ENCODE results near the gene SEMA3B.
"Not testable (repeated sequence)": the region's sequence is repeated elsewhere in the genome, so short reads cannot be mapped to it uniquely, and the experiment has no call there.

Gene SEMA3B

GRCh38 chr3:50258979-50259378 lies 10.0 kb upstream of the SEMA3B start:
- no peak for FAIRE-seq
- DNase-seq (ENCODE audit: low spot score) = no peak

GRCh38 chr3:50259432-50260026 lies 9.4 kb upstream of the SEMA3B start:
- DNase-seq (ENCODE audit: low spot score) (no peak), FAIRE-seq (no peak)

GRCh38 chr3:50260027-50260941 lies 8.7 kb upstream of the SEMA3B start:
- FAIRE-seq = peak; percentile 98
- DNase-seq (ENCODE audit: low spot score) = peak; percentile 95

- DNase-seq (ENCODE audit: low spot score) (no peak), FAIRE-seq (no peak)
These were observed 8.0 kb upstream of the SEMA3B start for GRCh38 chr3:50260942-50261441.

GRCh38 chr3:50261505-50261904 lies 7.4 kb upstream of the SEMA3B start:
- FAIRE-seq = no peak

GRCh38 chr3:50262200-50262599 lies 6.7 kb upstream of the SEMA3B start:
- DNase-seq (ENCODE audit: low spot score); FAIRE-seq: not testable (repeated sequence)

More at GRCh38 chr3:50261505-50261904, 7.4 kb upstream of the SEMA3B start:
- DNase-seq (ENCODE audit: low spot score) = no peak

DNA sequence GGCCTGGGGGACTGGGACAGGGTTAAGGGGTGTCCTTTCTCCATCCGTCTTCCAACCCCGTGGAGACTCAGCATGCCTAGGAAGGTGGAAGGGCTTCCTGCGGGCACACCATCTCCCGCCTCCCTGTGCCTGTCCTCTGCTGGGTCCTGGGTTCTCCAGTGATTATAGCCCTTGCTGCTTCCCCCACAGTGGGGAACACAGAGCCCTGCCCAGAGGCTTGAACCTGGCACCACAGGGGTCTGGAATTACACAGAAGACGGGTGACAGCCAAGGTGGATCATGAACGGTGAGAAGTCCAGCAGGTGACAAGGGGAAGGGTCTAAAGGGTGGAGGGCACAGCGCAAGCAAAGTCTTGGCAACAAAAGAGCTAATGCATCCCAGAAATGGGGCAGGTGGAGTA lies 6.2 kb upstream of the SEMA3B start:
- no peak for FAIRE-seq

DNA sequence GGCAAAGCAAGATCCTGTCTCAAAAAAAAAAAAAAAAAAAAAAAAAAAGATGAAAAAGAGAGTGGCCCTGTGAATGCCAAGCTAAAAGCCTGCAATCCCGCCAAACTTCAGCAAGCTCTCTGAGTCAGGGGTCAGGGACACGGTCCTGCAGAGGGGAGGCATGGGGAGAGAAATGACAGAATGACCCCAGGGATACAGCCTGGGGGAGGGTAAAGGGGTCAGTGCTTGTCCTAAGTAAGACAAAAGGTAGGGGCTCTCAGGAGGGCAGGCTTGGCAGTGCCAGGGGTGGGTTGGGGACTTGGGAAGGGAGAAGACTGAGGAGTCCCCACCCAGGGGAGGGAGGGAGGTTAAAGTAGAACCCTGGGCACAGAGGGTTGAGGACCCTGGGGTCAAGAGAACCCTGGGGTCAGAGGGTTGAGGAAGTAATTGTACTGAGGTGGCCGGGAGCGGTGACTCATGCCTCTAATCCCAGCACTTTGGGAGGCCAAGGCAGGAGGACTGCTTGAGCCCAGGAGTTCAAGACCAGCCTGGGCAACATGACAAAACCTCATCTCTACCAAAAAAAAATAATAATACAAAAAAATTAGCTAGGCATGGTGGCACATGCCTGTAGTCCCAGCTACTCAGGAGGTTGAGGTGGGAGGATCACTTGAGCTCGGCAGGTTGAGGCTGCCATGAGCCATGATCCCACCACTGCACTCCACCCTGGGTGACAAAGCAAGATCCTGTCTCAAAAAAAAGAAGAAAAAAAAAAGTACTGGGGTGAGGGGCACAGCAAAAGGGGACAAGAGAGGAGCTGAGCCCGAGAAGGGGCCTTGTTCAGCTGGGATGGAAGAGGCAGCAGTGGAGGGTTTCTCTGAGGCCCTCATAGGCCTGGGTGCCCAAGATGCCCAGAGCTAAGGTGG lies 5.2 kb upstream of the SEMA3B start:
- FAIRE-seq (no peak), DNase-seq (ENCODE audit: low spot score) (no peak)

More for the DNA sequence above, 6.2 kb upstream of the SEMA3B start:
- DNase-seq (ENCODE audit: low spot score) = no peak

GRCh38 chr3:50264383-50264963 lies 4.5 kb upstream of the SEMA3B start:
- DNase-seq (ENCODE audit: low spot score) (peak; percentile 96), FAIRE-seq (peak; percentile 67)

GRCh38 chr3:50264964-50265485 lies 3.9 kb upstream of the SEMA3B start:
- peak; percentile 83 for FAIRE-seq
- DNase-seq (ENCODE audit: low spot score) = no peak

DNA sequence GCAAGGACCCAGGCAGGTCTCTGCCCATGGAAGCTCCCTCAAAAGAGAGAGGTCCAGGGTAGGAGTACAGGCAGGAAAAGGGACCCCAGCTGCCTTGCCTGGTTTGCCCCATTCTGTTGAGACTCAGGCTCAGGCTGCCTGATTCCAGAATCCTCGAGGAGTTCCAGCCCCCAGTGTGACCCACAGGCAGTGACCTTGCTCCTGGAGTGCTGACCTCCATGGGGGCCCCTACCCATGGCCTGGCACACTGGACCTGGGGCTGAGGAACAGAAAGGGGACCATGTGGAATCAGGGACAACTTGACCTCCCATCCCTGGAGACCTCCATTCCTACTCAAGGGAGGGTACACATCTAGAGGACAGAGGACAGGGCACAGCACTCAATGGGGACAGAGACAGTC lies 3.4 kb upstream of the SEMA3B start:
- no peak for FAIRE-seq
- DNase-seq (ENCODE audit: low spot score) = no peak

DNA sequence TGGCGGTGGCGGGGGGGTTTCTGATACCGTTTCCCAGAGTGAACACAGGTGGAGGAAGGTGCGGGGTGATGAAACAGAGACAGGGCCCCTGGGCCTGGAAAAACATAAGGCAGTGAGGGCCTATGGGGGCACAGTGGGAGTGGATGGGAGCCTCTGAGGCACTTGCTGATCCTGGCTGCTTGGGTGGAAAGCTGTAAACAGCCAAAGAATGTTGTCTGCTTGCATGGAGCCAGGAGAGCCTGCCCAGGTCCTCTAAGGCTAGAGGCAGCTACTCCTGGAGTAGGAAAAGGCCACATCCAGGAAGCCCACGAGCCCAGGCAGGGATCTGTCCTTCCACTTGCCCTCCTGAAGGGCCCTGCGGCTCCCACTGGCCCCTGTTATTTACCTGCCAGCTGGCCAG lies 2.9 kb upstream of the SEMA3B start:
- no peak for DNase-seq (ENCODE audit: low spot score)
- no peak for FAIRE-seq

GRCh38 chr3:50266836-50267235 lies 2.1 kb upstream of the SEMA3B start:
- FAIRE-seq = no peak

GRCh38 chr3:50267280-50267913 lies 1.6 kb upstream of the SEMA3B start:
- FAIRE-seq (peak; percentile 84), DNase-seq (ENCODE audit: low spot score) (peak; percentile 66)

More at GRCh38 chr3:50266836-50267235, 2.1 kb upstream of the SEMA3B start:
- no peak for DNase-seq (ENCODE audit: low spot score)

- DNase-seq (ENCODE audit: low spot score) = no peak
- FAIRE-seq = peak; percentile 52
These were observed 671 bp upstream of the SEMA3B start for GRCh38 chr3:50268276-50268675.

DNA sequence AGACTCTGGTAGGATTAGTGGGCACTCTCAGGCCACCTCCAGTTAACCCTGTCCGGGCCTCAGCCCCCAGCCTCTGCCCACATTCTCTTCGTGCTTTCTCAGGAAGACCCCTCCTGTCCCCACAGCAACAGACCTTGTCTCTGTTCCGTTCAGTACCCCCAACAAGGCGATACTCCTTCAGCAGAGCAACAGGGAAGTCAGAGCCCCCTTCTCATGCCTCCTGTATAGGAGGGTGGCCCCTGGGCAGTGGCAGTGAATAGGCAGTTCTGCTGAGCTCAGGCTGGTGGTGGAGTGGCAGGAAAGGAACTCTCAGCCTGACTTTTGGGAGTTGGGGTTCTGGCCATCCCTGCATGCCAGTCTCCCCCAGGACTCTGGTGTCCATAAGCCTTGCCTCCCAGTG lies 513 bp downstream of the SEMA3B start:
- no peak for DNase-seq (ENCODE audit: low spot score)
- FAIRE-seq = no peak

DNA sequence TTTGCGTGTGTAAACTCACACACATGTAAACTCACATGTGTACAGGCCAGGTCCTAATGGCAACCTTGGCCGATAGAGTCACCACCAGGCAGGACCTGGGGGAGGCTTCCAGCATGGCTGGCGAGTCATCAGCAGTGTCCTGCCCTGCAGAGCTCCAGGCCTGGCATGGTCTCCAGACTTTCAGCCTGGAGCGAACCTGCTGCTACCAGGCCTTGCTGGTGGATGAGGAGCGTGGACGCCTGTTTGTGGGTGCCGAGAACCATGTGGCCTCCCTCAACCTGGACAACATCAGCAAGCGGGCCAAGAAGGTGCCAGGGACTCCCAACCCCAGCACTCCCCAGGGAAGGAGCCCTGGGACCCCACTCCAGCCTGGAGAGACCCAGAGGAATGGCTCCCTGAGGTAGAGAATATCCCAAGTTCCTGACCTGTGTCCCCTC lies 1.0 kb downstream of the SEMA3B start:
- no peak for FAIRE-seq
- DNase-seq (ENCODE audit: low spot score) = peak; percentile 68

GRCh38 chr3:50270422-50271224 lies 1.7 kb downstream of the SEMA3B start:
- DNase-seq (ENCODE audit: low spot score) = no peak
- no peak for FAIRE-seq

GRCh38 chr3:50271314-50271936 lies 2.5 kb downstream of the SEMA3B start:
- no peak for DNase-seq (ENCODE audit: low spot score)
- FAIRE-seq = peak; percentile 30
